ENCODE measurements around the gene IRAK1.

- TF ChIP-seq TAF1 (IDR thresholded peaks at IDR 0.05; ENCODE audit: low read depth, low read length) (no peak), POLR2A (IDR thresholded peaks at IDR 0.05; ENCODE audit: control extremely low read depth in 1 of 2, low read depth in 2 of 2, low read length in 2 of 2) (no peak), POLR2AphosphoS5 (IDR thresholded peaks at IDR 0.05; ENCODE audit: low read depth, low read length) (no peak)
- TF ChIP-seq, protein P1, sequence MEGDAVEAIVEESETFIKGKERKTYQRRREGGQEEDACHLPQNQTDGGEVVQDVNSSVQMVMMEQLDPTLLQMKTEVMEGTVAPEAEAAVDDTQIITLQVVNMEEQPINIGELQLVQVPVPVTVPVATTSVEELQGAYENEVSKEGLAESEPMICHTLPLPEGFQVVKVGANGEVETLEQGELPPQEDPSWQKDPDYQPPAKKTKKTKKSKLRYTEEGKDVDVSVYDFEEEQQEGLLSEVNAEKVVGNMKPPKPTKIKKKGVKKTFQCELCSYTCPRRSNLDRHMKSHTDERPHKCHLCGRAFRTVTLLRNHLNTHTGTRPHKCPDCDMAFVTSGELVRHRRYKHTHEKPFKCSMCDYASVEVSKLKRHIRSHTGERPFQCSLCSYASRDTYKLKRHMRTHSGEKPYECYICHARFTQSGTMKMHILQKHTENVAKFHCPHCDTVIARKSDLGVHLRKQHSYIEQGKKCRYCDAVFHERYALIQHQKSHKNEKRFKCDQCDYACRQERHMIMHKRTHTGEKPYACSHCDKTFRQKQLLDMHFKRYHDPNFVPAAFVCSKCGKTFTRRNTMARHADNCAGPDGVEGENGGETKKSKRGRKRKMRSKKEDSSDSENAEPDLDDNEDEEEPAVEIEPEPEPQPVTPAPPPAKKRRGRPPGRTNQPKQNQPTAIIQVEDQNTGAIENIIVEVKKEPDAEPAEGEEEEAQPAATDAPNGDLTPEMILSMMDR (IDR thresholded peaks at IDR 0.05; ENCODE audit: control extremely low read depth in 1 of 3, insufficient read depth in 1 of 3, low read depth in 1 of 3, low read length in 3 of 3) = no peak
Observed at GRCh38 chrX:154044091-154044490, 24.4 kb upstream of the IRAK1 start.
